Esophagus mucosa (tissue), 1 donor: ENCODE measurements around the gene IFITM2. TPM values are rescaled to one million over a fixed set of nuclear protein-coding genes. Genes with fewer than 3 reads are reported as not detected.

Experiments
- ATAC-seq: fragments of 200-7000 bp; cut with Tn5 transposase; one replicate; pipeline ENCODE4 v1.9.1; 2020
- total RNA-seq: library from RNA; stranded (reverse); gene quantifications from one replicate; pipeline ENCODE4 v1.2.4, GENCODE V29; 2023
- donor health status: DM: yes; HTN: yes; CAD: no.

The IFITM2 gene
- 94.0 TPM for total RNA-seq

DNA sequence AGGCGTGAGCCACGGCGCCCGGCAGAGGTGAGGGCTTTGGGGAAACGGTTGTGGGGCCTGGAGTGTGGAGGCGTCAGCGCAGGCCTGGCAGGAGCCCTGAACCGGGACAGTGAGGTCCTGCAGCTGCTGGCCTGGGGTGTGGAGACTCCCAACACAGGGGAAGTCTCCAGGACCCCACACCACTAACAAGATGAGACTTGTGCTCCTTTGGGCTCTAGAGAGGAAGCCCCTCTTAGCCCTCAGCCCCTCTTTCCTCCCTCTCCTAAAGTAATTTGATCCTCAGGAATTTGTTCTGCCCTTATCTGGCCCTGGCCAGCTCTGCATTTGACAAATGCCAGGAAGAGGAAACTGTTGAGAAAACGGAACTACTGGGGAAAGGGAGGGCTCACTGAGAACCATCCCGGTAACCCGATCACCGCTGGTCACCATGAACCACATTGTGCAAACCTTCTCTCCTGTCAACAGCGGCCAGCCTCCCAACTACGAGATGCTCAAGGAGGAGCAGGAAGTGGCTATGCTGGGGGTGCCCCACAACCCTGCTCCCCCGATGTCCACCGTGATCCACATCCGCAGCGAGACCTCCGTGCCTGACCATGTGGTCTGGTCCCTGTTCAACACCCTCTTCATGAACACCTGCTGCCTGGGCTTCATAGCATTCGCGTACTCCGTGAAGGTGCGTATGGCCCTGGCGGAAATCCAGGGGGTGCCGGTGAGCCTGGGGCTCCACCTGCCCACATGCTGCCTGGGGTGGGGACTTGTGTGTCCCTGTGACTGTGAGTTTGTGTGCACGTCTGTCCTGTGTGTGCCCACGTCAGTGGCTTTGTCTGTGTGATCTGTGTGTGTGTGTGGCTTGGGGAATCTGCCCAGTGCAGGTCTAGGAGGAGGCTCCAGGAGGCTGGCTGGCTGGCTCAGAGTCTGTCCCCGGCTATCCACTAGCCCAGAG lies at the start of gene IFITM2:
TSS of gene IFITM2 (plus strand) at position 51 of the 943 bp plus-strand sequence. CDS start at position 428, 377 bp downstream.
- peak; percentile 34 for ATAC-seq

GRCh38 chr11:259413-259812 lies 48.2 kb upstream of the IFITM2 start:
- ATAC-seq: no peak

DNA sequence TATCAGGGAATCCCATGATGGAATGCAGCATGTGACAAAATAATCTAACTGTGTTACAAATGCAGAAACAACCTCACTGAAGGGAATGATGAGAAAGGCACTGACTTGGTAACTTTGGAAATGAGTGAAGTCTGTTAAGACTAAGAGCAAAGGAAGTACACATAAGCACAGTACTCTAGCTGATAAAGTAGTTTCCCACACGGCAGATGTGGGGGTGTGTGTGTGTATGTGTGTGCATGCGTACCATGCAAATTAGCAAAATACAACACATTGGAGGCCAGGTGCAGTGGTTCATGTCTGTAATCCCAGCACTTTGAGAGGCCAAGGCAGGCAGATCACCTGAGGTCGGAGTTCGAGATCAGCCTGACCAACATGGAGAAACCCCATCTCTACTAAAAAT lies 46.0 kb upstream of the IFITM2 start:
- no peak for ATAC-seq

DNA sequence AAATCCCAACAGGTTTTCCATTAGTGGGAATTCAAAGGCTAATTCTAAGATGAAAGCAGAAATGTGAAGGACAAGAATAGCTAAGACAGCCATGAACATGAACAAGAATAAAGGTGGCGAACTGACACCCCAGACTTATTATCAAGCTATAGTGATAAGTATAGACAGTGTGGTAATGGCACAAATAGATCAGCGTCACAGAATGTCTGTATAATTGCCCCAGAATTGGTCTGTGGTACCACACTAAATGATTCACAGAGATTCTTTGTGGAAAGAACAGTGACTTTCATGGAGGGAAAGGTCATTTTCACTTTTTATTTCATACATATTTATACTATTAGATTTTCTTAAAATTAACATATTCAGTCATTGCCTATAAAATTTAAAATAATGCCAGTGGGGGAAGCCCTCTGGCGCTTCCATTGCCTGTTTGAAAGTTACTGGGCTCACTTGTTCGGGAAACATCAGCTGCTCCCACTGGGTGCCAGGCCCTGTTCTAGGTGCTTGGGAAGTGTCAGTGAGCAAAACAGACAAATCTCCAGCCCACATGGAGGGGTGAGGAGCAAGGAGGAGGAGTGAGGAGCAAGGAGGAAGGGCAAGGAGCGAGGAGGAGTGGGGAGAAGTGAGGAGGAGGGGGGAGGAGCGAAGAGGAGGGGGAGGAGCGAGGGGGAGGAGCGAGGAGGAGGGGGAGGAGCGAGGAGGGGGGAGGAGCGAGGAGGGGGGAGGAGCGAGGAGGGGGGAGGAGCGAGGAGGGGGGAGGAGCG lies 40.8 kb upstream of the IFITM2 start:
- ATAC-seq: peak; percentile 52

- peak; percentile 60 for ATAC-seq
These were observed 40.1 kb upstream of the IFITM2 start for GRCh38 chr11:267491-267994.

DNA sequence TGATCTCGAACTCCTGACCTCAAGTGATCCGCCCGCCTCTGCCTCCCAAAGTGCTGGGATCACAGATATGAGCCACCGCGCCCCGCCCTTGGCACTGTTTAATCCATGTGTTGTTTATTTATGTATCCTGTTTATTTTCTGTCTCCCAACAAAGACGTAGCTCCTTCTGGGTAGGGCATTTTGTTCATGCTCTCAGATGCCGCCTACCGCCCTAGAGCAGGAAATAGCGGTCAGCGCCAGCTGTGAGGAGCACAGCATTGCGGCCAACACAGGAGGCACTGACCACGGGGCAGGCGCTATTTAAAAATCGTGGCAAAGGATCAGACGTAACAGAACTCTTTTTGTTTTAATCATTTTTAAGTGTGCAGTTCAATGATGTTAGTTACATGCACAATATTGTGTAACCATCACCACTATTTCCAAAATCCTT lies 38.9 kb upstream of the IFITM2 start:
- ATAC-seq: peak; percentile 43

DNA sequence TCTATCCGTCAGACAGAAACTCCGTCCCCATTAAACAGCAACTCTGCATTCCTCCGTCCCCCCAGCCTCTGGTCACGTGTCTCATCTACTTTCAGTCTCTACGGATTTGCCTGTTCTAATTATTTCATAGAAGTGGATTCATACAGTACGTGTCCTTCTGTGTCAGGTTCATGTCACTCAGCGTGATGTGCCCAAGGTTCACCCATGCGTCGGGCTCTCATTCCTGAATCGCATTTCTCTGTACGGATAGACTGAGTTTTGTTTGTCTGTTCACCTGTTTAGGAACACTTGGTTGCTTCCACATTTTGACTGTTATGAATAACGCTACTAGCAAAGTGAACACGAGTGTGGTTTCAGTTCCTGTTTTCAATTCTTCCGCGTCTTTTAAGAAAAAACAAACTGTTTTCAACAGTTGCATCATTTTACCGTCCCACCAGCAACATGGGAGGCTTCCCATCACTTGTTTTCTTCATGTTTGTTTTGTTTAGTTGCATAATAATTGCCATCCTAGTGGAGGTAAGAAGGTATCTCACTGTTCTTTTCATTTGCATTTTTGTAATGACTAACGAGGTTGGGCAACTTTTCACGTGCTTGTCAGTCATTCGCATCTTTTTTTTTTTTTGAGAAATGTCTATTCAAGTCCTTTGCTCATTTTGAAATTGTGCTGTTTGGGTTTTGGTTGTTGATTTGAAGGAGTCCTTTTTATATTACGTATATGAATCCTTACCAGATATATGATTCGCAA lies 38.3 kb upstream of the IFITM2 start:
- no peak for ATAC-seq

DNA sequence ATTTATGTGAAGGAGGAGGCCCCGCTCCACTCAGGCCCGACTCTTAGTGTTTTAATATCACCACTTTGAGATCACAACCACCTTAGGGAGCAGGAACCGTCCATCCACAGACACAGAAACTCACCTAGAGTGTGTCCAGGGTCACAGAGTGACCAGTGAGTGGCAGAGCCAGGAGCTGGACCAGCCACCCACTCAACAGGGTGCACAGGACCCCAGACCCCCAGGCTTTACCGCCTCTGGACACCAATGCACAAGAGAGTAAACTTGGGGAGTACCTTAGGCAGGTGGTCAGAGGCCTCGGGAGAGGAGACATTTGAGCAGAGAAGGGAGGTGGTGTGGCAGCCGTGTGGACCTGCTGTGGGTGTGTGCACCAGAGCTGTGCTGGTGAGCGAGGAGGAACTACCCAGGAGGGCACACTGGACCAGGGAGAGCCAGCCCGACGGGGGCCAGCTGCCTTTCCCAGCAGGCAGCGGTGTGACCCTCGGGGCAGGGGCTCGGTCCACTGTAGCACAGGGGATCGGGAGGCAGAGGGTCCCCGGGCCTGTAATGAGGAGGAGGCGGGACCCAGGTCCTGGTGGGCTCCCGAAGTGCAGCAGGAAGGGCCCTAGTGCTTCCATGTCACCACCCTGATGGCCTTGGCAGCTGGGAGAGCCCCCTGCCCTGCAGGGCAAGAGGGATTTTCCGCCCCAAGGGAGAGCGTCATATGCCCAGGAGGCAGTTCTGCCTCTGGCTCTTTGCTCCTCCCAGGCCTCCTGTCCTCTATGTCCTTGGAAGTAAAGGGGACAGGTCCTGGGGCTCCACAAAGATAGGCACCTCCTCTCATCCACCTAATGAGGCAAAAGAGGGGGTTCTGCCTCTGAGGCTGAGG lies 36.9 kb upstream of the IFITM2 start:
- ATAC-seq: no peak

GRCh38 chr11:271319-271715 lies 36.3 kb upstream of the IFITM2 start:
- no peak for ATAC-seq

DNA sequence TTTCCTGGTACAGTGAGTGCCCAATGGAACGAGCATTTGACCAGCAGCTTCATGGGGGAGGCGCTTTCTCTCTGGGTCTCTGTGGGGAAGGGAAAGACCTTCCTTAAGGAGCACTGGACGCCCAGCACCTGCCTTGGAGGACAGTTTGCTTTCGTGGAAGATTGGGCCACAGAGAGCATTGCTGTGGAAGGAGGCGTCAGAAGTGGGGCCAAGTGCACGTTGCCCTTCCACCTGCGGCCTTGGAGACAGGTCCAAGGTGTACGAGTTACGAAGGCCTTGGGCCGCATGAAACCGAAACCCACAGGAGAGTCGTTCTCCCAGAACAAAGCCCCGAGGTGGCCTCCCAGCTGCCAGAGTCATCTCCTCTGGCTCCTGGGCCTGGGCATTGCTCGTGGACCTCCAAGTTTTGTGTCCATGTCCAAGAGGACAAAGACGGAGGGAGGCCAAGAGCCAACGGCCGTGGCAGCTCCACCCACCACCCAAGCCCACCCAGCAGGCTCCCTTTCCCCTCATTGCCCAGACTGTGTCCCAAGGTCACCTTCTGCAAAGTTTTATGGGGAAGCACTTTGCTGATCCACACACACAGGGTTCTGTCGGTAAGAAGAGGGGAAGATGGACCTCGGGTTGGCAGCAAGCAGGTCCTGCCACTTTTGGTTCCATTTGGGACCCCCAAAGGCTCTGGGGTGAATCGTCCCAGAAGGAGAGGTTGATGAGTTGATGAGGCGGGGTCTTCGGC lies 35.3 kb upstream of the IFITM2 start:
- no peak for ATAC-seq

GRCh38 chr11:272931-273198 lies 34.8 kb upstream of the IFITM2 start:
- no peak for ATAC-seq

DNA sequence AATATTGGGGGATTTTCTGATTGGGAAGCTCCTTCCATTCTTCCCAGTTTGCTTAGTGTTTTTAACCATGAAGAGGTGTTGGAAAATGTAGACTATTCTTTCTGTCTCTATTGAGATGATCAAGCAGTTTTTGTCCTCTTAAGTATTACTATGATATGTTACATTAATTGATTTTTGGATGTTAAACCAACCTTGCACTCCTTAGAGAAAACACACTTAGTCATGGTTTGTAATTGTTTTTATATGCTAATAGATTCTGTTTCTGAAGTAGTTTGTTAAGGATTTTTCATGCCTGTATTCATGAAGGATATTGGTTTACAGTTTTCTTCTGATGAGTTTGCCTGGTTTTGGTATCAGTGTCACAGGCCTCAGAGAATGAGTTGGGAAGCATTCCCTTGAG lies 31.4 kb upstream of the IFITM2 start:
- no peak for ATAC-seq

DNA sequence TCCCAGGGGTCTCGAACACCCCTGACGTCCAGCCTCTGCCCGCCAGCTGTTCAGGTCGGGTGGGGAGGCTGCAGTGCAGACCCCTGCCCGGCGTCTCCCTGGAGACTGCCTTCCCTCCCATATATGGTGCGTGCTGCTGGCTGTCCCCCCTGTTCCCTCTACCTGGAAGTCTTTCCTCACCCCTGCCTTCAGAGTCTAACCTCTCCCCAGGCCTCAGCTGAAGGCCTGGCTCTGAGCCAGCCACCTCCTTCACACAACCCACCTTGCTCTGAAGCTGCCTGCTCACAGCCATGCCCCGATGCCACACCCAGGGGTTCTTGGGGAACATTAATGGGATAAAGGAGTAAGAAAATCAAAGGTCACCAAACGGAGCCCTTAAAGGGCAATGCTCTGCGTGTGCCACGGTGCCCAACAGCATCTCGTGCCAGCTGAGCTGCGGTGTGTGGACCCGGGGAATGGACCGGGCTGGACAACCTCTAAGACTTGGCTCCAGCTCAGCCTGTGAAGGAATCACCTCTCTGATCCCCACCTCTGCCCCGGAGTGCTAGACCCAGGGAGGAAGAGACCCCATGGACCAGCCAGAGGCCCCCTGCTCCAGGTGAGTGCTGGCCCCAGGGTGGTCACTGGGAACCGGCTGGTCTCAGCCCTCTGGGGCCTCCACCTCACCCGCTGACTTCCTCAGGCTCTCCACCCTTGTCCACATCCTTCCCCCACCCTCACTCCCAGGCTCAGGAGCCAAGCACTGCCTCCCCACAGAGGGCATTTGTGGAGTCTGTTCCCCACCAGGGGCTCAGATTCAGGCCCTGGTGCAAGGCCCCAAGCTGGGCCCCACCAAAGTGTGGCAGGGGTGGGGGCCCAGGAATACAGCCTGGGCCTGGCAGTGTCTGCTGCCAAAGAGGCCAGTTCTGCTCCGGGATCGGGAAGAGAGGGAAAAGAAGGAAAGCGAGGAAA lies 29.3 kb upstream of the IFITM2 start, which contains the start of gene NLRP6:
TSS of gene NLRP6 (plus strand) at position 407 of the 951 bp plus-strand sequence. CDS start at position 570, 163 bp downstream.
- ATAC-seq: peak; percentile 9

DNA sequence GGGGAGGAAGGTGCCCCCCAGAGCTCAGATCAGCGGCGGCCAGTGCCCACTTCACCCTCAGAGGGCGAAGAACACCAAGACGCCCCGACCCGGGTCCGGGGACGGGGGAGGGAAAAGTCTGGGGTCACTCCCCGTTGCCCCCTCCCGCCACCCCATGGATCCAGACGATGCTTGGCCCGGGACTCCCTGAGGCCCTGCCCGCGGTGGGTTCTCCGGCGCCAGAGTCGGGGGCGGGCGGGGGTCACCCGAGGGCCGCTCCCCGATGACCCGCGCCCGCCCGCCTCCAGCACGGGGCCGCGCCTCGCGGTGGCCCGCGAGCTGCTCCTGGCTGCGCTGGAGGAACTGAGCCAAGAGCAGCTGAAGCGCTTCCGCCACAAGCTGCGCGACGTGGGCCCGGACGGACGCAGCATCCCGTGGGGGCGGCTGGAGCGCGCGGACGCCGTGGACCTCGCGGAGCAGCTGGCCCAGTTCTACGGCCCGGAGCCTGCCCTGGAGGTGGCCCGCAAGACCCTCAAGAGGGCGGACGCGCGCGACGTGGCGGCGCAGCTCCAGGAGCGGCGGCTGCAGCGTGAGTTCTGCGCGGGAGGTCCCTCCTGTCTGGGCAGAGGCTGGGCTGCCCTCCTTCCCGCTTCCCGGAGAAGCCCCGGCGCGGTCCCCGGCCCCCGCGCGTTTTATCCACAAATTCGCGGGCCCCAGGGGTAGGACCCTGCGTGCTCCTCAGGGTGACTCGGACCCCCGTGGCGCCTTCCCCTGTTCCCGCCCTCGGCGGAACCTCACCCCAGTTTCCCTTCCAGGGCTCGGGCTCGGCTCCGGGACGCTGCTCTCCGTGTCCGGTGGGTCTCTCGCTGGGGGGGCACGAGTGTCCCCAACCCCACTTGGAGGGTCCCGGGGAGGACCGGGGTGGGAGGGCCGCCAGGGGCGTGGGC lies 28.3 kb upstream of the IFITM2 start:
- ATAC-seq: no peak

- ATAC-seq: peak; percentile 35
These were observed 27.5 kb upstream of the IFITM2 start for GRCh38 chr11:279966-280705.

GRCh38 chr11:280706-281485 lies 26.7 kb upstream of the IFITM2 start:
- no peak for ATAC-seq
